Hepatocyte (in vitro differentiated cells): ENCODE results near the gene SHROOM3.

Source experiments
- CTCF ChIP-seq: fragments of 200-600 bp; sonication (generic); IDR thresholded peaks from 2 replicates; pipeline ENCODE4 v1.5.1; 2016; ENCODE audit warnings: antibody characterized with exemption, mild to moderate bottlenecking; ENCODE audit not compliant: poor library complexity
- EZH2 ChIP-seq: fragments of 200-600 bp; sonication (generic); IDR thresholded peaks from 2 replicates; pipeline ENCODE4 v1.6.1; 2016; ENCODE audit warnings: antibody characterized with exemption, mild to moderate bottlenecking, borderline replicate concordance
- EZH2phosphoT487 ChIP-seq: fragments of 200-600 bp; sonication (generic); IDR thresholded peaks from one replicate; pipeline ENCODE4 v1.6.1; 2018; ENCODE audit warnings: antibody characterized with exemption, mild to moderate bottlenecking, low read depth, moderate library complexity; ENCODE audit not compliant: unreplicated experiment, severe bottlenecking

GRCh38 chr4:76429636-76430035 is 5.4 kb upstream of the SHROOM3 start:
- TF ChIP-seq CTCF, result no peak
- TF ChIP-seq EZH2, result no peak
- TF ChIP-seq EZH2phosphoT487, result no peak
